ENCODE results near the gene PLCE1.

DNA sequence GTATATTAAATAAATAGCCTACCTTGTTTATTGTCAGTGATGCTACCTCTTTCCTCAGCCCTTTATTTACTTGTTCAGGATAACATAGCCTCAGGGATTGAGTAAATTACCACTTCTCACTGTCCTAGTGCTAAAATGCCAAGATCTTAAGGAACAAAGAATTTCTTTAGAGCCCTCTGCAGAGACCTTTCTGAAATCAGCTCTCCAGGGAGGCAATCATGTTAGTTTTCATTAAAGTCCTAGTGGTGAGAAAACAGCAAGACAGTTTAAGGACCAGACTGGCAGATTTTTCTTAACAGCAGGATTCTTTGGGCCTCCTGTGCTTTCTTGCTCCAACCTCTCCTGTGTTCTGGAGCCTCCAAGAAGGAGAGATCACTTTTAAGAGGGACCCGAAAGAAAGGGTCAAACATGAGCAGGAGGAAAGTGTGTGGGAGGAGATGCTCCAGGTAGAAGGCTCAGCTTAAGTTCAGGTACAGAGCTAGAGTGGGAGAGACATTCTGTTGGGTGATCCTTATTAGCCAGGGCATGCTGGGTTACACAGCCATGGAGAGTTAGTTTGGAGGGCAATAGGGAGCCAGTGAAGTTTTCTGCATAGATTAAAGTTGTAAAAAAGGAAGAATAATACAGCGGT is 1.2 kb upstream of the PLCE1 start:
- TF ChIP-seq TAF1 (IDR thresholded peaks at IDR 0.05; ENCODE audit: borderline replicate concordance, insufficient read depth, low read length) (no peak), SIN3A (IDR thresholded peaks at IDR 0.05; ENCODE audit: borderline replicate concordance, insufficient read depth, low read length) (no peak), FOXP2 (optimal IDR thresholded peaks at IDR 0.05; ENCODE audit: borderline replicate concordance, extremely low read depth, extremely low read length, insufficient read depth) (no peak), POLR2AphosphoS5 (IDR thresholded peaks at IDR 0.05; ENCODE audit: low read depth, low read length) (no peak)
- TF ChIP-seq, protein P1, sequence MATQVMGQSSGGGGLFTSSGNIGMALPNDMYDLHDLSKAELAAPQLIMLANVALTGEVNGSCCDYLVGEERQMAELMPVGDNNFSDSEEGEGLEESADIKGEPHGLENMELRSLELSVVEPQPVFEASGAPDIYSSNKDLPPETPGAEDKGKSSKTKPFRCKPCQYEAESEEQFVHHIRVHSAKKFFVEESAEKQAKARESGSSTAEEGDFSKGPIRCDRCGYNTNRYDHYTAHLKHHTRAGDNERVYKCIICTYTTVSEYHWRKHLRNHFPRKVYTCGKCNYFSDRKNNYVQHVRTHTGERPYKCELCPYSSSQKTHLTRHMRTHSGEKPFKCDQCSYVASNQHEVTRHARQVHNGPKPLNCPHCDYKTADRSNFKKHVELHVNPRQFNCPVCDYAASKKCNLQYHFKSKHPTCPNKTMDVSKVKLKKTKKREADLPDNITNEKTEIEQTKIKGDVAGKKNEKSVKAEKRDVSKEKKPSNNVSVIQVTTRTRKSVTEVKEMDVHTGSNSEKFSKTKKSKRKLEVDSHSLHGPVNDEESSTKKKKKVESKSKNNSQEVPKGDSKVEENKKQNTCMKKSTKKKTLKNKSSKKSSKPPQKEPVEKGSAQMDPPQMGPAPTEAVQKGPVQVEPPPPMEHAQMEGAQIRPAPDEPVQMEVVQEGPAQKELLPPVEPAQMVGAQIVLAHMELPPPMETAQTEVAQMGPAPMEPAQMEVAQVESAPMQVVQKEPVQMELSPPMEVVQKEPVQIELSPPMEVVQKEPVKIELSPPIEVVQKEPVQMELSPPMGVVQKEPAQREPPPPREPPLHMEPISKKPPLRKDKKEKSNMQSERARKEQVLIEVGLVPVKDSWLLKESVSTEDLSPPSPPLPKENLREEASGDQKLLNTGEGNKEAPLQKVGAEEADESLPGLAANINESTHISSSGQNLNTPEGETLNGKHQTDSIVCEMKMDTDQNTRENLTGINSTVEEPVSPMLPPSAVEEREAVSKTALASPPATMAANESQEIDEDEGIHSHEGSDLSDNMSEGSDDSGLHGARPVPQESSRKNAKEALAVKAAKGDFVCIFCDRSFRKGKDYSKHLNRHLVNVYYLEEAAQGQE (IDR thresholded peaks at IDR 0.05; ENCODE audit: insufficient read depth in 1 of 2, low read depth in 2 of 2, low read length in 2 of 2) = no peak

Measured in PFSK-1 (cell line).